Neuron (in vitro differentiated cells): Measurements from ENCODE around the gene AGPAT2.
A peak's percentile ranks its signal among the peaks of the same experiment; 100 is the strongest.
"Not testable (repeated sequence)": the region's sequence is repeated elsewhere in the genome, so short reads cannot be mapped to it uniquely, and the experiment has no call there.

ENCODE experiments used
- H2AFZ ChIP-seq: one replicate; pipeline ENCODE4 v1.6.1; 2013; ENCODE audit warnings: low read depth, mild to moderate bottlenecking, inconsistent platforms, low read length, moderate library complexity
- H3K27me3 ChIP-seq: one replicate; pipeline ENCODE4 v1.6.1; 2013; ENCODE audit warnings: low read length; ENCODE audit not compliant: insufficient read depth
- H3K36me3 ChIP-seq: one replicate; pipeline ENCODE4 v1.6.1; 2013; ENCODE audit warnings: low read length; ENCODE audit not compliant: insufficient read depth
- H3K4me1 ChIP-seq: one replicate; pipeline ENCODE4 v1.6.1; 2013; ENCODE audit warnings: low read length; ENCODE audit not compliant: insufficient read depth
- H3K4me3 ChIP-seq: 2 replicates; pipeline ENCODE4 v1.5.1; 2013; ENCODE audit warnings: mild to moderate bottlenecking, low read length, moderate library complexity
- H3K9me3 ChIP-seq: one replicate; pipeline ENCODE4 v1.6.1; 2013; ENCODE audit warnings: low read length

Gene AGPAT2

GRCh38 chr9:136714096-136714892 lies 27.0 kb upstream of the AGPAT2 start:
- peaks cover 23% of the 10 kb centered on the region for H3K4me1 ChIP-seq
- H3K4me3 ChIP-seq: peak overlapping the region; percentile 94
- no peaks in the 10 kb centered on the region for H3K9me3 ChIP-seq
- H3K27me3 ChIP-seq: peaks cover 8% of the 10 kb centered on the region
- peaks cover 6% of the 10 kb centered on the region for H3K36me3 ChIP-seq
- H2AFZ ChIP-seq: no peak overlapping the region

GRCh38 chr9:136713550-136713949 lies 26.3 kb upstream of the AGPAT2 start:
- Histone ChIP-seq H3K9me3 (no peaks in the 10 kb centered on the region), H2AFZ (no peak overlapping the region), H3K4me1 (peaks cover 20% of the 10 kb centered on the region), H3K27me3 (peaks cover 9% of the 10 kb centered on the region), H3K4me3 (peak overlapping the region; percentile 94), H3K36me3 (peaks cover 6% of the 10 kb centered on the region)

- H3K36me3 ChIP-seq: peaks cover 6% of the 10 kb centered on the region
- H2AFZ ChIP-seq: no peak overlapping the region
- H3K4me3 ChIP-seq: peak overlapping the region; percentile 94
Observed at GRCh38 chr9:136712690-136713544, 25.7 kb upstream of the AGPAT2 start.

GRCh38 chr9:136711751-136712689 lies 24.8 kb upstream of the AGPAT2 start, which contains the start of gene DIPK1B:
Gene DIPK1B, plus strand, starts transcription at chr9:136712572. Its CDS starts 94 bp downstream, at chr9:136712666.
- Histone ChIP-seq H3K27me3 (peaks cover 9% of the 10 kb centered on the region), H3K9me3 (peaks cover 6% of the 10 kb centered on the region), H3K4me1 (peaks cover 20% of the 10 kb centered on the region), H2AFZ (peak within 1 kb of the TSS; percentile 80), H3K4me3 (peak within 1 kb of the TSS; percentile 94), H3K36me3 (peaks cover 6% of the 10 kb centered on the region)

More at GRCh38 chr9:136712690-136713544, 25.7 kb upstream of the AGPAT2 start:
- Histone ChIP-seq H3K4me1 (peaks cover 20% of the 10 kb centered on the region), H3K9me3 (peaks cover 3% of the 10 kb centered on the region), H3K27me3 (peaks cover 9% of the 10 kb centered on the region)

GRCh38 chr9:136711219-136711648 lies 24.0 kb upstream of the AGPAT2 start:
- not testable (repeated sequence) for H3K36me3 ChIP-seq, H3K27me3 ChIP-seq, H3K9me3 ChIP-seq, H2AFZ ChIP-seq, H3K4me3 ChIP-seq
- H3K4me1 ChIP-seq: peaks cover 20% of the 10 kb centered on the region

- Histone ChIP-seq H3K4me3 (no peak overlapping the region), H2AFZ (no peak overlapping the region), H3K9me3 (peaks cover 6% of the 10 kb centered on the region), H3K36me3 (no peaks in the 10 kb centered on the region), H3K4me1 (peaks cover 20% of the 10 kb centered on the region), H3K27me3 (peaks cover 9% of the 10 kb centered on the region)
Observed at GRCh38 chr9:136710543-136710942, 23.3 kb upstream of the AGPAT2 start.

- Histone ChIP-seq H3K4me3 (no peak overlapping the region), H3K36me3 (no peaks in the 10 kb centered on the region), H2AFZ (no peak overlapping the region), H3K9me3 (peaks cover 6% of the 10 kb centered on the region), H3K4me1 (peaks cover 20% of the 10 kb centered on the region), H3K27me3 (peaks cover 13% of the 10 kb centered on the region)
Observed at GRCh38 chr9:136709454-136710109, 22.3 kb upstream of the AGPAT2 start.

GRCh38 chr9:136707849-136708517 lies 20.7 kb upstream of the AGPAT2 start:
- Histone ChIP-seq H3K4me1 (peaks cover 6% of the 10 kb centered on the region), H3K27me3 (peaks cover 13% of the 10 kb centered on the region), H3K4me3 (no peak overlapping the region), H2AFZ (no peak overlapping the region), H3K36me3 (no peaks in the 10 kb centered on the region), H3K9me3 (peaks cover 6% of the 10 kb centered on the region)

GRCh38 chr9:136707011-136707410 lies 19.8 kb upstream of the AGPAT2 start:
- H2AFZ ChIP-seq: no peak overlapping the region
- no peaks in the 10 kb centered on the region for H3K36me3 ChIP-seq
- peaks cover 13% of the 10 kb centered on the region for H3K27me3 ChIP-seq
- H3K9me3 ChIP-seq: peaks cover 6% of the 10 kb centered on the region
- H3K4me1 ChIP-seq: peaks cover 5% of the 10 kb centered on the region
- no peak overlapping the region for H3K4me3 ChIP-seq

GRCh38 chr9:136705564-136705963 lies 18.3 kb upstream of the AGPAT2 start:
- Histone ChIP-seq H3K36me3 (no peaks in the 10 kb centered on the region), H3K4me1 (no peaks in the 10 kb centered on the region), H3K4me3 (no peak overlapping the region), H3K9me3 (peaks cover 6% of the 10 kb centered on the region), H3K27me3 (peaks cover 23% of the 10 kb centered on the region), H2AFZ (no peak overlapping the region)

- H2AFZ ChIP-seq, H3K36me3 ChIP-seq, H3K9me3 ChIP-seq, H3K4me1 ChIP-seq, H3K4me3 ChIP-seq: not testable (repeated sequence)
- H3K27me3 ChIP-seq: peaks cover 22% of the 10 kb centered on the region
Observed at GRCh38 chr9:136704741-136705140, 17.5 kb upstream of the AGPAT2 start.
